Caco-2 (cell line): ENCODE data around the gene ITPR3. TPM values are rescaled to one million over a fixed set of nuclear protein-coding genes. Genes with fewer than 3 reads are reported as not detected.

Experiments used
- BruUV-seq: library from RNA; stranded (reverse); fragments of 400-500 nt; replicated peaks from 2 replicates; lab custom pipeline; 2021; lab: Mats Ljungman, UMichigan
- CTCF ChIA-PET: fragments of 300-600 bp; sonication (Branson Sonifier 250); formaldehyde crosslinking; loops from one replicate; lab custom pipeline; 2022; ENCODE audit warnings: antibody characterized with exemption; lab: Charles Lee
- POLR2A ChIA-PET: fragments of 300-600 bp; sonication (Branson Sonifier 250); formaldehyde crosslinking; loops from one replicate; lab custom pipeline; 2022; ENCODE audit warnings: antibody characterized with exemption; lab: Charles Lee
- DNase-seq, 2 experiments: peaks; one replicate each; pipeline versions ENCODE4 v3.0.0 to v3.0.0-alpha.2; 2020 to 2022
- H3K27me3 ChIP-seq: replicated peaks from 2 replicates; pipeline ENCODE4 v1.6.0; 2011; ENCODE audit warnings: low read length; ENCODE audit not compliant: control insufficient read depth, insufficient read depth
- H3K36me3 ChIP-seq: 2 replicates; pipeline ENCODE4 v1.5.1; 2011; ENCODE audit warnings: low read length; ENCODE audit not compliant: control insufficient read depth, insufficient read depth
- H3K4me1 ChIP-seq: fragments of 250-450 bp; sonication (Bioruptor Pico); 2 replicates; pipeline ENCODE4 v1.5.1; 2020; ENCODE audit warnings: mild to moderate bottlenecking
- H3K4me3 ChIP-seq: 2 replicates; pipeline ENCODE4 v1.5.1; 2011; ENCODE audit warnings: low read depth, mild to moderate bottlenecking, control low read depth, low read length
- H3K9me3 ChIP-seq: fragments of 250-450 bp; sonication (Bioruptor Pico); 2 replicates; pipeline ENCODE4 v1.5.1; 2020; ENCODE audit warnings: mild to moderate bottlenecking, moderate library complexity
- H3K27ac Mint-ChIP-seq: one replicate; pipeline ENCODE4 v1.8.0; 2022; ENCODE audit warnings: mixed read lengths; ENCODE audit not compliant: unreplicated experiment
- H3K27me3 Mint-ChIP-seq: one replicate; pipeline ENCODE4 v1.8.0; 2022; ENCODE audit warnings: mixed read lengths; ENCODE audit not compliant: insufficient read depth, unreplicated experiment
- H3K36me3 Mint-ChIP-seq: one replicate; pipeline ENCODE4 v1.8.0; 2022; ENCODE audit warnings: mild to moderate bottlenecking, mixed read lengths; ENCODE audit not compliant: insufficient read depth, unreplicated experiment
- H3K4me1 Mint-ChIP-seq: one replicate; pipeline ENCODE4 v1.8.0; 2022; ENCODE audit warnings: low read depth, mixed read lengths; ENCODE audit not compliant: unreplicated experiment
- H3K4me3 Mint-ChIP-seq: one replicate; pipeline ENCODE4 v1.8.0; 2022; ENCODE audit warnings: mild to moderate bottlenecking, moderate library complexity, mixed read lengths; ENCODE audit not compliant: unreplicated experiment
- H3K9me3 Mint-ChIP-seq: one replicate; pipeline ENCODE4 v1.8.0; 2022; ENCODE audit warnings: mixed read lengths; ENCODE audit not compliant: unreplicated experiment
- CTCF ChIP-seq, 2 experiments: fragments of 200-600 bp in 1 of 2; IDR thresholded peaks; 1 replicate in 1 of 2; 2 replicates in 1 of 2; pipeline versions ENCODE4 v1.5.1 to v1.8.0; 2011 to 2022; ENCODE audit warnings: antibody characterized with exemption in 1 of 2, control low read depth in 1 of 2, inconsistent platforms in 1 of 2, low read depth in 1 of 2, low read length in 1 of 2, mild to moderate bottlenecking in 1 of 2, moderate library complexity in 1 of 2; ENCODE audit not compliant: insufficient read depth in 1 of 2, severe bottlenecking in 1 of 2, unreplicated experiment in 1 of 2
- intact Hi-C: fragments of 100-400 bp; cut with micrococcal nuclease; formaldehyde crosslinking; loops from one replicate; pipeline ENCODE4 v1.10.0; 2022; ENCODE audit not compliant: unreplicated experiment
- total RNA-seq: library from RNA; stranded (reverse); gene quantifications from 2 replicates; pipeline ENCODE4 v1.2.3, GENCODE V29; 2022

Gene ITPR3
- total RNA-seq, 1 experiment from 2014 or later: 42.1 TPM

- CTCF ChIA-PET: no interaction called here
- Histone ChIP-seq H3K27me3 (no peaks in the 10 kb centered on the region), H3K9me3 (no peaks in the 10 kb centered on the region), H3K4me1 (no peaks in the 10 kb centered on the region), H3K4me3 (no peak overlapping the region), H3K36me3 (no peaks in the 10 kb centered on the region; the same call in 1 of the 2 replicates)
- Mint-ChIP-seq H3K4me3 (no peak overlapping the region), H3K27ac (no peak overlapping the region), H3K4me1 (no peaks in the 10 kb centered on the region), H3K27me3 (no peaks in the 10 kb centered on the region), H3K9me3 (no peaks in the 10 kb centered on the region), H3K36me3 (peaks cover 17% of the 10 kb centered on the region)
- POLR2A ChIA-PET: no interaction called here
- intact Hi-C loops: no loop called here
- BruUV-seq: no TSS peak
- no peak for TF ChIP-seq CTCF (IDR thresholded peaks at IDR 0.05; ENCODE audit: insufficient read depth in 1 of 2, low read depth in 1 of 2, low read length in 1 of 2, severe bottlenecking in 1 of 2, unreplicated experiment in 1 of 2)
- DNase-seq: no peak
These were observed 38.9 kb downstream of the ITPR3 start for GRCh38 chr6:33659986-33660385.

- intact Hi-C loops: no loop called here
- H3K27me3 ChIP-seq: no peaks in the 10 kb centered on the region
- no peaks in the 10 kb centered on the region for H3K4me1 ChIP-seq
- no peak for TF ChIP-seq CTCF (IDR thresholded peaks at IDR 0.05; ENCODE audit: insufficient read depth in 1 of 2, low read depth in 1 of 2, low read length in 1 of 2, severe bottlenecking in 1 of 2, unreplicated experiment in 1 of 2)
- Mint-ChIP-seq H3K27ac (no peak overlapping the region), H3K4me1 (no peaks in the 10 kb centered on the region), H3K4me3 (no peak overlapping the region), H3K9me3 (no peaks in the 10 kb centered on the region), H3K36me3 (peaks cover 12% of the 10 kb centered on the region), H3K27me3 (no peaks in the 10 kb centered on the region)
- BruUV-seq: no TSS peak
- no peaks in the 10 kb centered on the region for H3K36me3 ChIP-seq
- no peaks in the 10 kb centered on the region for H3K9me3 ChIP-seq
- no peak overlapping the region for H3K4me3 ChIP-seq
- CTCF ChIA-PET: interaction anchor here (0.5 kb wide), 1 partner anchor 882 kb away, joined by 4 read pairs; no protein-coding TSS in a partner anchor
- POLR2A ChIA-PET: no interaction called here
- DNase-seq: no peak
These were observed 40.1 kb downstream of the ITPR3 start for GRCh38 chr6:33661106-33661838.

- Mint-ChIP-seq H3K27me3 (no peaks in the 10 kb centered on the region), H3K36me3 (peaks cover 11% of the 10 kb centered on the region), H3K27ac (no peak overlapping the region), H3K9me3 (no peaks in the 10 kb centered on the region), H3K4me3 (no peak overlapping the region), H3K4me1 (no peaks in the 10 kb centered on the region)
- no peaks in the 10 kb centered on the region for H3K4me1 ChIP-seq
- DNase-seq: no peak
- H3K9me3 ChIP-seq: no peaks in the 10 kb centered on the region
- no peak overlapping the region for H3K4me3 ChIP-seq
- TF ChIP-seq CTCF (IDR thresholded peaks at IDR 0.05; ENCODE audit: insufficient read depth in 1 of 2, low read depth in 1 of 2, low read length in 1 of 2, severe bottlenecking in 1 of 2, unreplicated experiment in 1 of 2): no peak
- no peaks in the 10 kb centered on the region for H3K27me3 ChIP-seq
- ChIA-PET CTCF (no interaction called here), POLR2A (no interaction called here)
- no TSS peak for BruUV-seq
- H3K36me3 ChIP-seq: peaks cover 1% of the 10 kb centered on the region
- intact Hi-C loops: no loop called here
These were observed 41.2 kb downstream of the ITPR3 start for GRCh38 chr6:33662318-33662717.
